Inflammatory macrophage treated with lipopolysaccharide for 4 hours (primary cell): ENCODE measurements around the gene SRGAP2B.
"Not testable (repeated sequence)": the region's sequence is repeated elsewhere in the genome, so short reads cannot be mapped to it uniquely, and the experiment has no call there.

Source experiments
- DNase-seq: peaks from one replicate; pipeline ENCODE4 v3.0.0-alpha.2; 2020

The SRGAP2B gene

DNA sequence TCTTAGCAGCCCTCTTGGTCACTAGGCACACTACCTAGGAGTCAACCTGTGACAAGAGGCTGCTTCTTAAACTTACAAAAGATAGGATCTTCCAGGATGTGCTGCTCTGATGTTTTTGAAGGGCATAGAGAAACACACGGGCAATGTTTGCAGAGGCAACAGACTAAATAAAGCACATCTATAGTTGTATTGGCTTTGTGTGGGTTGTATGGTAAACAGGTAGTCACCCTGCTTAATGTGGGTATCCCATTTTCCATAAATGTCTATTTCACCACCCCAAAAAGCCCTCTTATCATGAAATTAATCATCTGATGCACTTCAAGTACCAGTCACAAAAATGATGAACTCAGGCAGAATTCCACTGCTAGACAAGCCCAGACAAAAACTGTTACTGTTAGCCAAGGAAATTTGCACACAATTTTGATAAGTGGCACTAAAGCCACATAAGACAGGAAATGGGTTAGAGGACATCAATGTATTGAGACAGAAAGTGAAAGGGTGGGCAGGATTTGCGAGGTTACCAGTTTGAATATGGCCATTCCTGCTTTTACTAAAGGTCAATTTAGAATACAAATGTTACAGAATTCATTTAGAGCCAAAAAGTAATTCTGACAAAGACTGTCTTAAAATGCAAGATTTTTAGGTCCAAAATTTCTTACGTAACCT is 205.5 kb downstream of the SRGAP2B start:
- DNase-seq: not testable (repeated sequence)

DNA sequence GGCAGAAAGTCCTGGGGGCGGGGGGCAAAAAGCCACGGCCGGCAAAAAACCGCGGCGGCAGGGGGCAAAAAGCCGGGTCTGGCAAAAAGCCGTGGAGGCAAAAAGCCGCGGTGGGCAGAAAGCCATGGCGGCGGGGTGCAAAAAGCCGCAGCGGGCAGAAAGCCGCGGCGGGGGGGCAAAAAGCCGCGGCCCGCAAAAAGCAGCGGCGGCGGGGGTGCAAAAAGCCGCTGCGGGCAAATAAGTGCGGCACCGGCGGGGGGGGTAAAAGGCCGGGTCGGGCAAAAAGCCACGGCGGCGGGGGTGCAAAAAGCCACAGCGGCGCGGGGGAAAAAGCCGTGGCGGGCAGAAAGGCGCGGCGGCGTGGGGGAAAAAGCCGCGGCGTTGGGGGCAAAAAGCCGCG is 212.1 kb downstream of the SRGAP2B start:
- not testable (repeated sequence) for DNase-seq

DNA sequence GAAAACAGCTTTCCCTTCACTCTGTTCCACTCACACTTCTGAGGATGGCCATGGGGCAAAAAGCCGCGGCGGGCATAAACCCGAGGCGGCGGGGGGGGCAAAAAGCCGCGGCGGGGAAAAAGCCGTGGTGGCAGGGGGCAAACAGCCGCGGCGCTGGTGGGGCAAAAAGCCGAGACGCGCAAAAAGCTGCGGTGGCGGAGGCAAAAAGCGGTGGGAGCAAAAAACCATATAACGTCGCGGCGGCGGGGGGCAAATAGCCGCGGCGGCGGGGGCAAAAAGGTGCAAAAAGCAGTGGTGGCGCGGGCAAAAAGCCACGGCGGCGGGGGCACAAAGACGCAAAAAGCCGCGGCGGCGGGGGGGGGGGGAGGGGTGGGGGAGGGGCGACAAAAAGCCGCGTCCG is 212.8 kb downstream of the SRGAP2B start:
- DNase-seq: not testable (repeated sequence)

DNA sequence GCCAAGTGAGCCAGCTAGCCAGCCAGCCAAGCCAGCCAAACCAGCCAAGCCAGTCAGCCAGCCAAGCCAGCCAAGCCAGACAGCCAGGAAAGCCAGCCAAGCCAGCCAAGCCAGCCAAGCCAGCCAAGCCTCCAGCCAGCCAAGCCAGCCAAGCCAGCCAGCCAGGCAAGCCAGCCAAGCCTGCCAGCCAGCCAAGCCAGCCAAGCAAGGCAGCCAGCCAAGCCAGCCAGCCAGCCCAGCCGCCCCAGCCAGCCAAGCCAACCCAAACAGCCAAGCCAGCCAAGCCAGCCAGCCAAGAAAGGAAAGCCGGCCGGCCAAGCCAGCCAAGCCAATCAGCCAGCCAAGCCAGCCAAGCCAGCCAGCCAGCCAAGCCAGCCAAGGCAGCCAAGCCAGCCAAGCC is 236.5 kb downstream of the SRGAP2B start:
- DNase-seq: not testable (repeated sequence)
